Gastrocnemius medialis (tissue), 4 donors: Measurements from ENCODE around the gene PLPP4. TPM values are rescaled to one million over a fixed set of nuclear protein-coding genes. Genes with fewer than 3 reads are reported as not detected.

Experiments used
- ATAC-seq, 2 donors: fragments of 150-250 bp; one replicate each; pipeline ENCODE4 v1.9.1; 2016
- DNase-seq, 2 donors: peaks; one replicate each; pipeline ENCODE4 v3.0.0-alpha.2; 2019
- H3K27ac ChIP-seq, 4 donors: fragments of 200-600 bp; sonication (generic); 1 replicate in 1 of 4; 2 replicates in 3 of 4; pipeline ENCODE4 v1.5.1; 2016 to 2018; ENCODE audit warnings: mild to moderate bottlenecking in 2 of 4, moderate library complexity in 1 of 4
- H3K27me3 ChIP-seq, 3 donors: fragments of 200-600 bp; sonication (generic) in 2 of 3; 1 replicate in 1 of 3; 2 replicates in 2 of 3; pipeline versions ENCODE4 v1.5.1 to v1.6.0; 2016 to 2019; ENCODE audit warnings: mild to moderate bottlenecking in 1 of 3, moderate library complexity in 1 of 3
- H3K36me3 ChIP-seq, 2 donors: fragments of 200-600 bp; sonication (generic) in 1 of 2; one replicate each; pipeline ENCODE4 v1.5.1; 2017 to 2018
- H3K4me1 ChIP-seq, 2 donors: fragments of 200-600 bp; sonication (generic) in 1 of 2; one replicate each; pipeline ENCODE4 v1.5.1; 2016 to 2017; ENCODE audit warnings: mild to moderate bottlenecking in 2 of 2
- H3K4me3 ChIP-seq, 4 donors: fragments of 200-600 bp; sonication (generic) in 3 of 4; 1 replicate in 1 of 4; 2 replicates in 3 of 4; pipeline ENCODE4 v1.5.1; 2016 to 2019; ENCODE audit warnings: mild to moderate bottlenecking in 2 of 4
- H3K9me3 ChIP-seq, 3 donors: fragments of 200-600 bp; sonication (generic) in 2 of 3; 1 replicate in 1 of 3; 2 replicates in 2 of 3; pipeline ENCODE4 v1.5.1; 2016 to 2019
- POLR2A ChIP-seq, 2 donors: fragments of 450-650 bp; IDR thresholded peaks; one replicate each; pipeline ENCODE4 v1.6.1; 2017; ENCODE audit warnings: antibody characterized with exemption in 2 of 2, mild to moderate bottlenecking in 2 of 2, moderate library complexity in 2 of 2
- in situ Hi-C, 4 donors: fragments of 200-750 bp; cut with MboI; loops; one replicate each; pipeline versions ENCODE4 v1.15.0 to v1.8.0; 2017; ENCODE audit warnings: low sequenced_read_pairs in 4 of 4
- intact Hi-C: fragments of 100-400 bp; cut with DNase I; formaldehyde crosslinking; loops from one replicate; pipeline ENCODE4 v1.15.1; 2023; ENCODE audit warnings: low total_unique reads
- total RNA-seq, 4 donors: library from RNA; depleted of rRNA; stranded (reverse); fragments of >200 nt; gene quantifications; one replicate each; pipeline versions ENCODE4 v1.1.0 to v1.2.3, GENCODE V29; 2016
- TF ChIP-seq, protein P1 (sequence below), 5 experiments: fragments of 450-650 bp in 3 of 5; fragments of 200-600 bp in 2 of 5; sonication (generic) in 2 of 5; IDR thresholded peaks in 4 of 5; conservative IDR thresholded peaks in 1 of 5; 1 replicate in 4 of 5; 2 replicates in 1 of 5; pipeline ENCODE4 v1.5.1; 2016 to 2019; ENCODE audit warnings: antibody characterized with exemption in 5 of 5, mild to moderate bottlenecking in 3 of 5, moderate library complexity in 3 of 5

Gene PLPP4
- total RNA-seq, 4 donors from 2014 or later, result not detected

DNA sequence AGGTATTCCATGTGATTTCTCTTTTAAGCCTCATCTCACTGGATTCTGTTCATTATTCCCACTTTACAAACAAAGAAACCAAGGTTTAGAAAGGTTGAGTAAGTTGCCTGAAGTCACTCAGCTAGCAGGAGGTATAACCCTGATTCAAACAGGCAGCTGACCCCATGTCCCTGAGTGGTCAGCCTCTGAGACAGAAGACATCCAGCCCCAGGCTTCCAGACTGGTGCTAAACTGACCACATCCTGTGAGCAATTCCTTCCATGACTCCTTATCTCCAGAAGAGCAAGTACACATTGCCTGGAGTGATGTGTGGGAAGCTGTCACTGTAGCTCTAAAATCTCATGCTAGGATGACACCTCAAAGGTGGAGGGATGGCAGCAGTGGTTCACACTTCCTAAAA lies 3.7 kb downstream of the PLPP4 start:
- ATAC-seq, result no peak
- DNase-seq, result no peak
- Histone ChIP-seq H3K9me3 (no peaks in the 10 kb centered on the region), H3K4me3 (no peak overlapping the region), H3K4me1 (no peaks in the 10 kb centered on the region), H3K27me3 (peaks cover 33 to 37% (median 35%) of the 10 kb centered on the region in 3 donors), H3K27ac (no peak overlapping the region), H3K36me3 (no peaks in the 10 kb centered on the region)
- TF ChIP-seq, protein P1, sequence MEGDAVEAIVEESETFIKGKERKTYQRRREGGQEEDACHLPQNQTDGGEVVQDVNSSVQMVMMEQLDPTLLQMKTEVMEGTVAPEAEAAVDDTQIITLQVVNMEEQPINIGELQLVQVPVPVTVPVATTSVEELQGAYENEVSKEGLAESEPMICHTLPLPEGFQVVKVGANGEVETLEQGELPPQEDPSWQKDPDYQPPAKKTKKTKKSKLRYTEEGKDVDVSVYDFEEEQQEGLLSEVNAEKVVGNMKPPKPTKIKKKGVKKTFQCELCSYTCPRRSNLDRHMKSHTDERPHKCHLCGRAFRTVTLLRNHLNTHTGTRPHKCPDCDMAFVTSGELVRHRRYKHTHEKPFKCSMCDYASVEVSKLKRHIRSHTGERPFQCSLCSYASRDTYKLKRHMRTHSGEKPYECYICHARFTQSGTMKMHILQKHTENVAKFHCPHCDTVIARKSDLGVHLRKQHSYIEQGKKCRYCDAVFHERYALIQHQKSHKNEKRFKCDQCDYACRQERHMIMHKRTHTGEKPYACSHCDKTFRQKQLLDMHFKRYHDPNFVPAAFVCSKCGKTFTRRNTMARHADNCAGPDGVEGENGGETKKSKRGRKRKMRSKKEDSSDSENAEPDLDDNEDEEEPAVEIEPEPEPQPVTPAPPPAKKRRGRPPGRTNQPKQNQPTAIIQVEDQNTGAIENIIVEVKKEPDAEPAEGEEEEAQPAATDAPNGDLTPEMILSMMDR (IDR thresholded peaks at IDR 0.05 in 4 of 5, conservative IDR thresholded peaks at IDR 0.05 in 1 of 5), result no peak
- no peak for TF ChIP-seq POLR2A (IDR thresholded peaks at IDR 0.05)
- intact Hi-C loops, result no loop called here
- in situ Hi-C loops, result no loop called here

DNA sequence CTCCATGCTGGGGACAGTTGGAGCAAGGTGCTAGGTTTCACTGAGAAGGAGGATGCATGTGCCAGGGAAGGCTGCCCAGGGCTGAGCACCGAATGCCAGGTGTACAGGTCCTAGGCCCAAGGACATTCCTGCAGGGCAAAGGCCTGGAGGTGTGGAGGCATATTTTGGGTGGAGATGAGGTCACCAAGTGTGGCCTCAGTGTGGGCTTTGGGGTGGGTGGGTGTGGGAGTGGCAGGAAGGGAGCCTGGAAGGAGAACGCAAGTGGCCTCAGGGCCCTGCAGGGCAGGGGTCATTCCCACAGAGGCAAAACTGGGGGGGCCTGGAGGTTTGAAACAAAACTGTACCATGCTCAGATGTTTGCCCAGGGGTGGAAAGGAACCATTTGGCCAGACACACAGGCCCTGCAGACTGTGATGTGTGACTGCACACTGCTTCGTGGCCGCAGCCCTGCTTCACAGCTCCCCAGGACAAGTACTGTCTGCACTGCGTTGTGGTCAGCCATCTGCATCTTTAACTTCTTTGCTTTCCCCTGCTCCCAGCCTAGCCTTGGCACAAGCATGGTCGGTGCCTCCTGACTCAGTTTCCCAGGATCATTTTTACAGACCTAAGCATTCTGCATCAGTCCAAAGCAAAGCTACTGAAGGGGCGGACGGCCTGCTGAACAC lies 5.1 kb downstream of the PLPP4 start:
- Histone ChIP-seq H3K9me3 (no peaks in the 10 kb centered on the region), H3K36me3 (no peaks in the 10 kb centered on the region), H3K4me3 (no peak overlapping the region), H3K27me3 (peaks cover 29 to 35% (median 30%) of the 10 kb centered on the region in 3 donors), H3K27ac (no peak overlapping the region), H3K4me1 (no peaks in the 10 kb centered on the region)
- DNase-seq, result no peak
- in situ Hi-C loops, result no loop called here
- TF ChIP-seq POLR2A (IDR thresholded peaks at IDR 0.05), result no peak
- TF ChIP-seq, protein P1 (IDR thresholded peaks at IDR 0.05 in 4 of 5, conservative IDR thresholded peaks at IDR 0.05 in 1 of 5), result no peak
- ATAC-seq, result no peak
- intact Hi-C loops, result no loop called here

DNA sequence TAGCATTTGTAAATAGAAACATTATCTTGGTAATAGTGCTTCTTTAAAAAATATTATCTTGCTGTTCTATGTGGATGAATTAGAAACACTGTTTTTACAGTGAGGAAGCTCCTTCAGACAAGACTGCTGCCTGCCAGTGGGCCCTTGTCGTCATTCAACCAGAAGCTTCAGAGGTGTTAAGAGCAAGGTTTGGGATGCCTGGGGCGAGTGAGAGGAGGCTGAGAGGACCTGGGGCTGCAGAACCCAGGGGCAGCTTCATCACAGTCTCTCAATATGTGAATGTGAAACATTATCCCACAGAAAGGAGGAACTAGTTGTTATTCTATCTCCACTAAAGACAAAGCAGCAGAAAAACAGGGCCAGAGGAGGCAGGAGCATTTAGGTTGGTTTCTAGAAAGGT lies 8.1 kb downstream of the PLPP4 start:
- intact Hi-C loops, result no loop called here
- TF ChIP-seq, protein P1 (IDR thresholded peaks at IDR 0.05 in 4 of 5, conservative IDR thresholded peaks at IDR 0.05 in 1 of 5), result no peak
- no peak for TF ChIP-seq POLR2A (IDR thresholded peaks at IDR 0.05)
- Histone ChIP-seq H3K4me3 (no peak overlapping the region), H3K27me3 (peaks cover 0 to 8% (median 3%) of the 10 kb centered on the region in 3 donors), H3K27ac (no peak overlapping the region), H3K4me1 (no peaks in the 10 kb centered on the region), H3K36me3 (no peaks in the 10 kb centered on the region), H3K9me3 (no peaks in the 10 kb centered on the region)
- ATAC-seq (no peak), DNase-seq (no peak)
- in situ Hi-C loops, result no loop called here

DNA sequence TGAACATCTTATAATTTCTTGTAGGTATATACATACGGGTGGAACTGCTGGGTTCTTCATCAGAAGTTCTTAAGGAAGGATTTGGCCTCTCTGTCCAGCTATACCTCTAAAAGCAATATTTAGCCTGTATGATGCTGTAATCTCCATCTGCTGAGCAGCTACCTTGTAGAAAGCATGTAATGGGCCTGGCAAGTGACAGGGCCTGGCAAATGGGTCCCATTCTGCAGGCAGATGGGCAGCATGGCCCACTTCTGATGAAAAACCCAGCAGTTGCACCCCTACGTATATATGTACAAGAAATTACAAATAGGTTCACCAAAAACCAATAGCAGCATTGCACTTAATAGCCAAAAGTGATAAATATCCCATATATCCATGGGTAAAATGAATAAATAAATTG lies 9.0 kb downstream of the PLPP4 start:
- intact Hi-C loops, result no loop called here
- H3K27me3 ChIP-seq, result peaks cover 0 to 1% (median 0%) of the 10 kb centered on the region in 3 donors
- in situ Hi-C loops, result no loop called here
- no peaks in the 10 kb centered on the region for H3K4me1 ChIP-seq
- DNase-seq, result no peak
- H3K9me3 ChIP-seq, result peaks cover 0 to under 1% (median 0%) of the 10 kb centered on the region in 3 donors
- ATAC-seq, result no peak
- H3K36me3 ChIP-seq, result no peaks in the 10 kb centered on the region
- no peak overlapping the region for H3K27ac ChIP-seq
- TF ChIP-seq, protein P1 (IDR thresholded peaks at IDR 0.05 in 4 of 5, conservative IDR thresholded peaks at IDR 0.05 in 1 of 5), result no peak
- no peak overlapping the region for H3K4me3 ChIP-seq

DNA sequence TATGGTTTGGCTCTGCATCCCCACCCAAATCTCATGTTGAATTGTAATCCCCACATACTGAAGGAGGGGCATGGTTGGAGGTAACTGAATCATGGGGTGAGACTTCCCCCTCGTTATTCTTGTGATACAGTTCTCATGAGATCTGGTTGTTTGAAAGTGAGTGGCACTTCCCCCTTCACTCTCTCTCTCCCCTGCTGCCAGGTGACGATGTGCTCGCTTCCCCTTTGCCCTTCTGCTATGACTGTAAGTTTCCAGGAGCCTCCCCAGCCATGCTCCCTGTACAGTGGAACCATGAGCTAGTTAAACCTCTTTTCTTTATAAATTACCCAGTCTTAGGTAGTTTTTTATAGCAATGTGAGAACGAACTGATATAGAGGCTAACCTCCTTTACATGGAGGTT lies 16.6 kb downstream of the PLPP4 start:
- Histone ChIP-seq H3K4me3 (no peak overlapping the region), H3K27ac (no peak overlapping the region), H3K36me3 (no peaks in the 10 kb centered on the region), H3K27me3 (no peaks in the 10 kb centered on the region), H3K9me3 (peaks cover 0 to 4% (median 0%) of the 10 kb centered on the region in 3 donors), H3K4me1 (no peaks in the 10 kb centered on the region)
- ATAC-seq, result no peak
- intact Hi-C loops, result no loop called here
- TF ChIP-seq POLR2A (IDR thresholded peaks at IDR 0.05), result no peak
- TF ChIP-seq, protein P1 (IDR thresholded peaks at IDR 0.05 in 4 of 5, conservative IDR thresholded peaks at IDR 0.05 in 1 of 5), result no peak
- no peak for DNase-seq
- in situ Hi-C loops, result no loop called here
